ENCODE measurements around the gene RIPPLY3.

- no peak for TF ChIP-seq CTCF (IDR thresholded peaks at IDR 0.05)
- no peak for TF ChIP-seq POLR2A (IDR thresholded peaks at IDR 0.05)
These were observed 37.3 kb downstream of the RIPPLY3 start for GRCh38 chr21:37043818-37044217.
